Coronary artery (tissue), 2 donors: Measurements from ENCODE around the gene ETV6.

Source experiments
- DNase-seq: peaks from one replicate; pipeline ENCODE4 v3.0.0-alpha.2; 2017; ENCODE audit warnings: low spot score
- H3K27ac ChIP-seq, 2 donors: fragments of 200-600 bp; sonication (generic); one replicate each; pipeline ENCODE4 v1.5.1; 2016 to 2019
- H3K4me3 ChIP-seq: fragments of 200-600 bp; sonication (generic); 2 replicates; pipeline ENCODE4 v1.5.1; 2016; ENCODE audit warnings: mild to moderate bottlenecking, moderate library complexity
- CTCF ChIP-seq: fragments of 200-600 bp; sonication (generic); IDR thresholded peaks from one replicate; pipeline ENCODE4 v1.5.1; 2019; ENCODE audit warnings: antibody characterized with exemption

ETV6 gene

DNA sequence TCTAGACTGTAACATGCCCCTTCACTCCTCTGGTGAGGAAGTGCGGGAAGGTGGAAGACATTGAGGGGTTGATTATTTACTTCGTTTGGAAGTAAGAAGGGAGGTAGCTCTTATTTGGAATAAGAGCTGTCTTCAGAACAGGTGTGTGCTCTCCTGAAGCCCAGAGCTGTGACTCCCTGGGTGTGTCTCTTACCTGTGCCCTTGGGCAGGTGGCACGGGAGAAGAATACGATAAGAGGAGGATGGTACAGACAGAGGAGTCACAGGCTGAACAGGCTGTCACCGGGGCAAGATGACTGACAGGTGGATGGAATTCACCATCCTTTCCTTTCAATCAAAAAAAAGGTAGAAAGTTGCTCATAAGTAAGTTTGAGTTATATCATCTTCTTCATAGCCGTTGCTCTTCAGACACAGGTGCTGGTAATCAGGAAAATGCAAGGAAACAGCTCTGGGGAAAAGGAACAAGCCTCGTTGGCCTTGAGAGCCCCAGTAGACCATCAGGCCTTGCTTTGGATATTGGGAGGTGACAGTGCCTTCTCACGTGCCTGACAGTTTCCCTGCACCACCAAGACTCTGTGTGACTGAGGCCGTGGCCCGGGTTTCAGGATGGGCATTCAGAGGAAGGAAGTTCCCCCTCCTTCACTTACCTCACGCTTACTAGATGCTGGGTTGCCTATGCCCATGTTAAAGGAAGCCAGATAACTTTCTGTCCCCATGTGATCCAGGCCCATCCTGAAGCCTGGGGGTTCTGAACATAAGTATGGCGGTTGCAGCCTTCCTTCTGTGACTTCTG, 120.4 kb downstream of the ETV6 start:
- Histone ChIP-seq H3K4me3 (no peak overlapping the region), H3K27ac (peak overlapping the region in 1 of 2 donors; percentile 57)
- no peak for TF ChIP-seq CTCF
- no peak for DNase-seq

GRCh38 chr12:11771356-11771755, 121.9 kb downstream of the ETV6 start:
- no peak overlapping the region for H3K4me3 ChIP-seq
- H3K27ac ChIP-seq: peak overlapping the region; percentile 9 to 55
- no peak for TF ChIP-seq CTCF
- DNase-seq: no peak

DNA sequence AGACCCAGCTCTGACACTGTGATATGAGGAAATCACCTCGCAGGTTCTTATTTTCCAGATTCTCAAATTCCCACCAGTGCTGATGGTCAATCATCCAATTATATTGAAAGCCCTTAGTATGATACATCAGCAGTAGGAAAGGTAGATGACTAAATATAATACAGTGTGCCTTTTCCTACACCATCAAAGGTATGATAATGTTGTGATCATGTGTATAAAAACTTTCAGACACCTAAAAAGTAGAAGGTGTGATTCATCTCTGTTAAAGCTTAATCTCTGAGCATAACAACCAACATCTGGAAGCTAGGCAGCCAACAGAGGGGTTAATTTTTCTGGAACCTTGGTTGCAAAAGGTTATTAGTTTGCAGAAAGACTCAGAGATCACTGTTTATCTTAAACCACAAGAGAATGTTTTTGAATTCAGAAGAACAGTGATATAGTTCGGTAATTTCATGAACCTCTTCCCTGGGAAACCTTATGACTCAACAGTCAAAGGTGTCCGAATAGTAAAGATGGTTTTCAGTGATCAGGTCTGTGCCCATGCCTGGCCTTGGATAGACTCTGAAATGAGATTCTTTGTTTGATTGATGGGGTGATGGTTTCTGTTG, 122.5 kb downstream of the ETV6 start:
- no peak for TF ChIP-seq CTCF
- no peak overlapping the region for H3K4me3 ChIP-seq
- DNase-seq: no peak
- H3K27ac ChIP-seq: peak overlapping the region; percentile 9 to 55

DNA sequence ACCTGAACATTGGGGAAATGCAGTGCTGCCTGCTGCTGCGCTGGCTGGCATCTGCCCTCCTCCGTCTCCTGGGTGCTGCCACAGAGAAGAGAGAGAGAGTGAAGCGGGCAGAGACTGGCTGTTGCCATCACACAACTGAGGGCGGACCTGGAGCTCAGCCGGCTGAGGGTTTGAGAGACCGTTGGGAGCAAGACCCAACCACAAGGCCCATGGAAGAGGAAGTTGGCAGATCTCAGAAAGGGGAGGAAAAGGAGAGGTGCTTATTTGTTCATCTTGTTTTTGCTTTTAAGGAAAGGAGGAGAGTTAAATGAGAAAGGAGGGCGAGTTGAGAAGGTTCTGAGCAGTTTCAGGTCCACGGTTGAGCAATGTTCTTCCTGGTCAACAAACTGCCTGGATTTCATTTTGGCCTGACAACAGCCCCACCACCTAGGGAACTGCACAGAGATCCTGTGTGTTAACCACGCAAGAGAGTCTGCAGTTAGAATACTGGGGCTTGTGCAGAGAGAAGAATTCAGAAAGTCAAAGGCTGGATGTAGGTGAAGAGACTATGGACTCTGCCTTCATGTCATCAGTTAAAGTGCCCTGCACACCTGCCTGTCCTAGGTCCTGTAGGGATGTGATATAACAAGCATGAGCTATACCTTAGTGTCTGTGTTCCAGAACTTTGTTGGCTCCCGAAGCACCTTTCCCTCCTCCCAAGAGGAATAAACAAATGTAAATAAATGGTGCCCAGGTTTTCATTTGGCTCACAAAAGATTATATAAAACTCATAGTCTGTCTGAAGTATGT, 124.6 kb downstream of the ETV6 start:
- DNase-seq: no peak
- no peak for TF ChIP-seq CTCF
- peak overlapping the region; percentile 3 for H3K4me3 ChIP-seq
- peak overlapping the region; percentile 58 to 75 for H3K27ac ChIP-seq

GRCh38 chr12:11774821-11775220, 125.3 kb downstream of the ETV6 start:
- TF ChIP-seq CTCF: no peak
- DNase-seq: no peak
- H3K4me3 ChIP-seq: no peak overlapping the region
- H3K27ac ChIP-seq: peak overlapping the region; percentile 47 to 75

DNA sequence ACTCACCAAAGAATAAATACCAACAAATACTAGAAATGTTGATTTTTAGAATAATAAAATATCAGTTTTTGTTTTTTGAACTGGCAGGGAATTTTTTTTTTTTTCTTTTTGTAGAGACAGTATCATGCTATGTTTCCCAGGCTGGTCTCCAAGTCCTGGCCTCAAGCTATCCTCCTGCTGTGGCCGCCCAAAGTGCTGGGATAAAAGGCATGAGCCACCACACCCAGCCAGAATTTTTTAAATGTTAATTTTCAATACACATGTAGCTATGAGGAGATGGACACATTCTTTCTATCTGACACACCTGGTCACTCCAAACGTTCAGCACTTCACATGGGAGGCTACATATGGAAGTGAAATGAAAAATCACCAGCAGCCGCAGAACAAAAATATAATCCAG, 126.8 kb downstream of the ETV6 start:
- no peak for TF ChIP-seq CTCF
- no peak overlapping the region for H3K4me3 ChIP-seq

More for the DNA sequence above, 126.8 kb downstream of the ETV6 start:
- H3K27ac ChIP-seq: peak overlapping the region; percentile 27 to 56
- no peak for DNase-seq
